GM18505 (cell line): ENCODE data around the gene CPB1.

ENCODE experiments used
- ATAC-seq: cut with Tn5 transposase; IDR thresholded peaks from one replicate; pipeline ENCODE4 v1.9.1; 2021; ENCODE audit not compliant: unreplicated experiment
- POLR2A ChIP-seq: IDR thresholded peaks from 4 replicates; pipeline ENCODE4 v1.6.1; 2011; ENCODE audit warnings: borderline replicate concordance; ENCODE audit not compliant: insufficient read depth, insufficient read length; ENCODE audit errors: extremely low read depth

Gene CPB1

DNA sequence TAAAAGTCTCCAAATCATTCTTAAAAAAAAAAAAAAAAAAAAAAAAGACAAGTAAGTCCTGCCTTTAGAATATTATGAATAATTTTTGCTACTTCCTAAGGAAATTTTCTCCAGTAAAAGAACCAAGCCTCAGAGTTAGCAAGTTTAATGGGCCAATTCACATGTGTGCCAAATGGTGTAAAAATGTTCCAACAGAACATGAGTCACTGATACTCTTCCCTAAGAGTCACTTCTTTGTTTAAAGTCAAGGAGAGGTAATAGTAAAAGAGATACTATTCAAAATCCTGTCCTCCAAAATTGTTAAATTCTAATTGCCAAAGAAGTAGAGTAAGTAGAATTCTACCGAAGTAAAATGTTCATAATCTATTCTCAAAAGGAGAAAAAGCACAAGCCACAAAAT lies 19.7 kb downstream of the CPB1 start:
- ATAC-seq = no peak
- TF ChIP-seq POLR2A = no peak

GRCh38 chr3:148848410-148848809 lies 20.8 kb downstream of the CPB1 start:
- TF ChIP-seq POLR2A = no peak
- no peak for ATAC-seq

DNA sequence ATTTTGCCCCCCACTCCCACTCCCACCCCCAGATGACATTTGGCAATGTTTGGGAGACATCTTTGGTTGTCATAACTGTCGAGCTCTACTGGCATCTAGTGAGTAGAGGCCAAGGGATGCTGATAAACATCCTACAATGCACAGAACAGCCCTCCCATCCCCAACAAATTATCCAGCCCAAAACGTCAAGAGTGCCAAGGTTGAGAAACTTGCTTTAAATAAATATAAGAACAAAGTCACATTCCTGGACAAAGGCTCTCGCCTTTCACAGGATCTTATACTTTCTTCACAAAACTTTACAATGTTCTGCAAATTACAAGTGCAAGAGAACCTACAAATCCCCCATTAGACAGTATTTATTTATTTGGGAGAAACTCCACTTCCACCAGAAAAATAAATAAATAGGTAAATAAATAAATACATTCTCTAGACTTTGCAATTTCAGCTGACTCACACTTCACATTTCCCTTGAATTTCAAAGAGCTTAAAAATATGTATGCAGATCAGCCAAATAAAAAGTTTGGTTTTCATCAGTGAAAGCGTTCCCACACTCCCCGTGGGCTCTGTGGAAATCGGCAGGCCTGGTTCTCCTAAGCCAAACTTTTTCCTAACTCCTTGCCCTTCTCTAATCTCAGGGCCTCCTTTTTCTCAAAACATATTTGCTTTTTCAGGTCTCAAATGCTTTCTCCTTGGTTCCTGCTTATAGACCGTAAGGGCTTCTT lies 24.8 kb downstream of the CPB1 start:
- ATAC-seq = no peak
- TF ChIP-seq POLR2A = no peak

DNA sequence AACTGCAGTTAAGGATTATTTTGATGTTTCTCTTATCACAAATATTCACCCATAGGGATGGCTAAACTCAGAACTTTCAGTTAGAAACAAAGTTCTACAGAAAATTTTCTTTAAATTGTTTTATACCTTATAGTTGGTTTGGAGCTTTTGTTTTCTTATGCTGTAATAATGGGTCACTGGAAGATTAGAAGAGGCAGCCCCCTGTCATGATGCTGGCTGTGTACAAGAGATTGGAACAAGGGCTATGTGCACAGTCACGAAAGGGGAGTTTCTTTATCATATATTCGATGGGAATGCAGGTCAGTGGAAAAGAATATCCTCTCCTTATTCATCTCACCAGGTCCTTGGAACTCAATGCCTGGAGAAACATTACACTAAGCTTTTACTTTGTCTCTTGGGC lies 25.5 kb downstream of the CPB1 start:
- ATAC-seq = no peak
- TF ChIP-seq POLR2A = no peak

DNA sequence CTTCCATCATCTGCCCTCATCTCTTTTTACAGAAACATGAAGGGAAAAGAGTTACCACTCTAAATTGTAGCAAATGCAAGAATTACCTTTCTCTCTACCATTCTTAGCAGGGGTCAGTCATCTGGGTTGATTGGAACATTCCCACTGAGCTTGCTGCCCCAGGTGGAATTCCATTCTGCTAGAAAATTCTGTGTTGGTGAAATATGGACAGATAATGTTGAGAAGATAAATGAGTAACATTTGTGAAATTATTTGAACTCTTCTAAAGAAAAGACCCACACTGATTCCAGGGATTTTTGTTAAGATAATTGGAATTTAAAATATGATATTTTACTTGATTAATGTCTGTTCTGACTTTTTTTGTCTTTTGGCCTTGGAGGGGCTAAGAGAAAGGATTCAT lies 26.4 kb downstream of the CPB1 start:
- ATAC-seq = no peak
- no peak for TF ChIP-seq POLR2A

DNA sequence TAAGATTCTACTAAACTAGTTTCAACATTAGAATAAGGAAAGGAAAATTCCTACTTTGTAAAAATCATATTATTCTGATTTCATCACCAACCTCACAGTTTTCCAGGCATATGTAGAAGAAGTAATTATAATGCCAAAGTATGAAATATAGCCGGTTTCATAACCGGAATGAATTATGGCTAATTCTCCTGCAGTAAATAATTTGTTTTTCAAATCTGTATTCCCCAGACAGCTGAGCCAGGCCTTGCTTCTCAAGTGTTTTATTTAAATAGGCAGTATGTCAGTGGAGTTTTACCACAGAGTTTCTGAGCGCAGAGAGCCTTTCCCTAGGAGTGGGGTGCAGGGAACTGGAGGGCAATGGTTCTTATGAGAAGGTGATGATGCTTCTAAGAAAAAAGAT lies 28.8 kb downstream of the CPB1 start:
- no peak for ATAC-seq
- no peak for TF ChIP-seq POLR2A

DNA sequence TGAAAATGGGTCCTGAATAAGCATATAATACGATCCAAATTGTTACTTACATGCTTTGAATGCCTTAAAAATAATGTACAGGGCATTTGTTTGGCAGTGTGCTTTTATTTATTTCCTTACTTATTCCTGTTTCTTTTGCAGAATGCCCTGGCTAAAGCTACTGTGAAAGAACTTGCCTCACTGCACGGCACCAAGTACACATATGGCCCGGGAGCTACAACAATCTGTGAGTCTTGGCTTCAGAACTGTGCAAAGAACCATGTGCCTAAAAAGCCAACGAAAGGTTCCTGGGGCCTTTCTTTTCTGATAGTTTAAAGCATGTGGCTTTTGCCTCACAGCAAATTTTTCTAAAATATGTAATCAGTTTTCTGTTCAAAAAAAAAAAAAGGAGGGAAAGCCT lies 29.7 kb downstream of the CPB1 start:
- TF ChIP-seq POLR2A = no peak
- no peak for ATAC-seq

DNA sequence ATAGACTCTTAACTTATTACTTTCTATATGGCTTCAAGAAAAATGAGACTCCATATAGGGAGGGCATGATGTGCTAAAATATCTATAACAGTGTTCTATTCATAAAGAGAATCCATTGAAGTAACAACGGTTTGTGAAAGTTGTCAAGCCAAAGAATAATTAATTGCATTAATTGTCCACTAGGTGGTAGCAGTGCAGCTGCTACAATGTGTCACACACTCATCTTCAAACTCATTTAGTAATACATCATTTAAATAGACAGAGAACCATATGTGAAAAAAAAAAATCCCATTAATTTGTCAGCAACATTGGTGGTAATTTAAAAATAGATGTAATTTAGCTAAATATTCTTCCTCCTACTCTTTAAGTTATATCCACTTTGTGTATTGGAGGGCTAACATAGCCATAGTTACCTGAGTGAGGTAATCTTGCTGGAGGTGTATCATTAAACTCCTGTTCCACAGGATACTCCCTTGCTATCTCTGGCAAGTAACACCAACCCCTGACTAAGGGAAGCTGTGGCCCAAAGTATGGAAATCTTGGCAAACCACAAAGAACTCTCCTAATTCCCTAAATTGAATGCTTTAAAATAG lies 33.8 kb downstream of the CPB1 start:
- ATAC-seq = peak; percentile 75
- no peak for TF ChIP-seq POLR2A

DNA sequence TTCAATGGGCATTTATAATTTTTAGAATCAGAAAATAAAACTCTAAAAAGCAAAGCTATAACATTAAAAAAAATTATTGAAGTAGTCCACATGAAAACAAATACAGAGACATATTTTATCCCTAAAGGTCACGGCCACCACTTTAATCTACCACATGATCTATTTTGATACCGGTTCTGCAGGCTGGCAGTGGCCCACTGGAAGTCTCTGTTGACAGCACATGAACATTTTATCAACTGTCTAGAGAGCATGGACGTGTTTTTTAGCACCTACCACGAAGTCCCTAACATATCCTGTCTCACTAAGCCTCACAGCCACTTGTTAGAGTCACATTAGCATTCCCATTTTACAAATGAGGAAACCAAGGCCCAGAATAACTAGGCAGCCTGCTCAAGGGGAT lies 35.7 kb downstream of the CPB1 start:
- TF ChIP-seq POLR2A = no peak
- no peak for ATAC-seq

DNA sequence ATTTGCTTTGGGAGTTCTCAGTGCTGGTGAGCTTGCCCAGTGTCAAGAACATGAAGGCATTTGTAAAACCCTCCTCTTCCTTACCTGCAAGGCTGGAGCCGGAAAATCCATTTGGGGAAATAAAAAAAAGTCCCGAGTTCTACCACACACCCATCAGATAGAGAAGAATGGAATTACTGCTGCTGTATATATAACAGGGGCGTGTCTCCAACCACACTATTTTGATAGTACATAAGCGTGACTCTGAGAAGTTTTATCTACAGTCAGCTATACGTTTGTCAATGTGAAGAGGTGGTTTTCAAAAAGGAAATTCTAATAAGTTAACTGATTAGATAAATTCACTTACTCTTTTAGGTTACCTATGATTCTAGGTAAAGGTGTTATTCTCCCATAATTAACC lies 36.2 kb downstream of the CPB1 start:
- TF ChIP-seq POLR2A = no peak
- ATAC-seq = no peak

GRCh38 chr3:148865049-148865448 lies 37.4 kb downstream of the CPB1 start, which contains the start of gene CPA3:
CPA3 (plus strand) TSS chr3:148865296; CDS start chr3:148865308, 12 bp downstream.
- TF ChIP-seq POLR2A = no peak
- ATAC-seq = no peak

DNA sequence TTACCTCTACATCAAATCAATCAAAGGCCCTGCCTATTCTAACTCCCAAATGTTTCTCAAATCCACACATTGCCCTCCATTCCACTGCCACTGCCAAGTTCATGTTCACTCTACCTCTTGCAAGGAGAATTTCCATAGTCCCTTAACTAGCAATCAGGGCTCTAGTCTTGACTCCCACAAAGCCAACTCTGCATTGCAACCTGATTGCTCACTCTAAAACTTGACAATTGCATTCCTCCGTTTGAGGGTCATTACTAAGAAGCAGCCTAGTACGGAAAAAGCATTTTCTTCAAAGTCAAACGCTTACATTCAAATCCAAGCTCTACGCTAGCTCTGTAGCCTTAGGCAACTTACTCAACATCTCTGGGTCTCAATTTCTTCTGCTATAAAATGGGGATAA lies 38.6 kb downstream of the CPB1 start:
- TF ChIP-seq POLR2A = no peak
- no peak for ATAC-seq

- TF ChIP-seq POLR2A = no peak
- ATAC-seq = no peak
Observed at GRCh38 chr3:148873270-148873927, 45.8 kb downstream of the CPB1 start.

- no peak for ATAC-seq
- no peak for TF ChIP-seq POLR2A
Observed at GRCh38 chr3:148873977-148874376, 46.4 kb downstream of the CPB1 start.
